Measurements from ENCODE around the gene BAX. TPM values are rescaled to one million over a fixed set of nuclear protein-coding genes. Genes with fewer than 3 reads are reported as not detected.
"Not testable (repeated sequence)": the region's sequence is repeated elsewhere in the genome, so short reads cannot be mapped to it uniquely, and the experiment has no call there.

Gene BAX
- total RNA-seq, 1 donor from 2014 or later = 298 TPM

DNA sequence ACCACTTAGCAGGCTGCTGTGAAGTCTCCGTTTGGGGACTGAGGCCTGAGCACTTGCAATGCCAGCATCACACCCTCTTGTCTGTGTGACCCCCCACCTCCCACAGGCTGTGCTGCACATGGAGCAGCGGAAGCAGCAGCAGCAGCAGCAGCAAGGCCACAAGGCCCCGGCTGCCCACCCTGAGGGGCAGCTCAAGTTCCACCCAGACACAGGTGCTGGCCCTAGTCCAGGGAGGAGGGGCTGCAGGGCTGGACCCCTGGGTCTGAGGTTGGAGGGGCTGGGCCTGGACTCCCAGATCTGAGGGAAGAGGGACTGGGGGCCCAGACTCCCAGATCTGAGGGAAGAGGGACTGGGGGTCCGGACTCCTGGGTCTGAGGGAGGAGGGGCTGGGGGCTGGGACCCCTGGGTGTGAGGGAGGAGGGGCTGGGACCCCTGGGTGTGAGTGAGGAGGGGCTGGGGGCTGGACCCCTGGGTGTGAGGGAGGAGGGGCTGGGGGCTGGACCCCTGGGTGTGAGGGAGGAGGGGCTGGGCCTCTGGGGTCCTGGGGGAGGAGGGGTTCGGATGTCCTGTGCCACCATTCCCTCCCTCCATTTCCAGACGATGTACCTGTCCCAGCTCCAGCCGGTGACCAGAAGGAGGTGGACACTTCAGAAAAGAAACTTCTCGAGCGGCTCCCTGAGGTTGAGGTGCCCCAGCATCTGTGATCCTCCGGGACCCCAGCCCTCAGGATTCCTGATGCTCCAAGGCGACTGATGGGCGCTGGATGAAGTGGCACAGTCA lies 32.8 kb upstream of the BAX start:
- Mint-ChIP-seq H3K27ac (no peak overlapping the region), H3K36me3 (ENCODE audit: low read depth) (peaks cover 25% of the 10 kb centered on the region), H3K4me3 (no peak overlapping the region), H3K27me3 (no peaks in the 10 kb centered on the region), H3K9me3 (no peaks in the 10 kb centered on the region), H3K4me1 (peaks cover 4% of the 10 kb centered on the region)
- intact Hi-C loops (cut with micrococcal nuclease) = no loop called here
- no peak for DNase-seq

DNA sequence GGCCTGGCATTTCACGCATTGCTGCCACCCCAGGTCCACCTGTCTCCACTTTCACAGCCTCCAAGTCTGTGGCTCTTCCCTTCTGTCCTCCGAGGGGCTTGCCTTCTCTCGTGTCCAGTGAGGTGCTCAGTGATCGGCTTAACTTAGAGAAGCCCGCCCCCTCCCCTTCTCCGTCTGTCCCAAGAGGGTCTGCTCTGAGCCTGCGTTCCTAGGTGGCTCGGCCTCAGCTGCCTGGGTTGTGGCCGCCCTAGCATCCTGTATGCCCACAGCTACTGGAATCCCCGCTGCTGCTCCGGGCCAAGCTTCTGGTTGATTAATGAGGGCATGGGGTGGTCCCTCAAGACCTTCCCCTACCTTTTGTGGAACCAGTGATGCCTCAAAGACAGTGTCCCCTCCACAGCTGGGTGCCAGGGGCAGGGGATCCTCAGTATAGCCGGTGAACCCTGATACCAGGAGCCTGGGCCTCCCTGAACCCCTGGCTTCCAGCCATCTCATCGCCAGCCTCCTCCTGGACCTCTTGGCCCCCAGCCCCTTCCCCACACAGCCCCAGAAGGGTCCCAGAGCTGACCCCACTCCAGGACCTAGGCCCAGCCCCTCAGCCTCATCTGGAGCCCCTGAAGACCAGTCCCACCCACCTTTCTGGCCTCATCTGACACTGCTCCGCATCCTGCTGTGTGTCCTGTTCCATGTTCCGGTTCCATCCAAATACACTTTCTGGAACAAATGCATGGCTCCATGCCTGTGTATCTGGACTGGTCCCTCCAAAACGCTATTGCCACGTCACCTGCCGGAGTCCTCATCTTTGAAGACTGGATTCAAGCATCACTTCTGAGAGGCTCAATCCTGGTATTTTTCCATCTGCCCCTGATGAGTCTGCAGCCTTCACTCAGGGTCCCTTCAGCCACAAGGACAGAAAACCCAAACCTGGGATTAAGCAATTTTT lies 31.9 kb upstream of the BAX start:
- no peak for DNase-seq
- peaks cover 23% of the 10 kb centered on the region for H3K36me3 Mint-ChIP-seq (ENCODE audit: low read depth)
- H3K9me3 Mint-ChIP-seq = no peaks in the 10 kb centered on the region
- H3K27ac Mint-ChIP-seq = no peak overlapping the region
- no peaks in the 10 kb centered on the region for H3K27me3 Mint-ChIP-seq
- intact Hi-C loops (cut with micrococcal nuclease) = no loop called here
- H3K4me3 Mint-ChIP-seq = no peak overlapping the region
- H3K4me1 Mint-ChIP-seq = peaks cover 5% of the 10 kb centered on the region

DNA sequence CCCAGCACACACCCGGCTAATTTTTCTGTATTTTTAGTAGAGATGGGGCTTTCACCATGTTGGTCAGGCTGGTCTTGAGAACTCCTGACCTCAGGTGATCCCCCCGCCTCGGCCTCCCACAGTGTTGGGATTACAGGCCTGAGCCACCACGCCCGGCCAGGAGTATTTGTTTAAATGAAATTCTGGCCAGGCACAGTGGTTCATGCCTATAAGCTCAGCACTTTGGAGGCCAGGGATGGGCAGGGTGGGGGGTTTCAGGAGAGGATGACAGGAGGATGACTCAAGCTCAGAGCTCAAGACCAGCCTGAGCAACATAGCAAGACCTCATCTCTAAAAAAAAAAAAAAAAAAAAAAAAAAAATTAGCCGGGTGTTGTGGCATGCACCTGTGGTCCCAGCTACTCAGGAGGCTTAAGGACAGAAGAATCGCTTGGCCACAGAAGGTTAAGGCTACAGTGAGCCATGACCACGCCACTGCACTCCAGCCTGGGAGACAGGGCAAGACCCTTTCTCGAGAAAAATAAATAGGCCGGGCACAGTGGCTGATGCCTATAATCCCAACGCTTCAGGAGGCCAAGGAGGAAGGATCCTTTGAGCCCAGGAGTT lies 29.3 kb upstream of the BAX start:
- intact Hi-C loops (cut with micrococcal nuclease) = no loop called here
- DNase-seq = no peak
- Mint-ChIP-seq H3K9me3 (no peaks in the 10 kb centered on the region), H3K27me3 (no peaks in the 10 kb centered on the region), H3K27ac (no peak overlapping the region), H3K4me1 (peaks cover 5% of the 10 kb centered on the region), H3K4me3 (no peak overlapping the region), H3K36me3 (ENCODE audit: low read depth) (peaks cover 13% of the 10 kb centered on the region)

DNA sequence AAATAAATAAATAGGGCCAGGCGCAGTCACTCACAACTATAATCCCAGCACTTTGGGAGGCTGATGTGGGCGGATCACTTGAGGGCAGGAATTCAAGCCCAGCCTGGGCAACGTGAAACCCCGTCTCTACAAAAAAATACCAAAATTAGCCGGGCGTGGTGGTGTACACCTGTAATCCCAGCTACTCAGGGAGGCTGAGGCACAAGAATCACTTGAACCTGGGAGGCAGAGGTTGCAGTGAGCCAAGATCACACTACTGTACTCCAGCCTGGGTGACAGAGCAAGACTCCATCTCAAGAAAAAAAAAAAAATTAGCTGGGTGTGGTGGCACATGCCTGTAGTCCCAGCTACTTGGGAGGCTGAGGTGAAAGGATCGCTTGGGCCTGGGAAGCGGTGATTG lies 28.8 kb upstream of the BAX start:
- H3K9me3 Mint-ChIP-seq; intact Hi-C loops (cut with micrococcal nuclease); H3K4me1 Mint-ChIP-seq; DNase-seq; H3K27me3 Mint-ChIP-seq; H3K27ac Mint-ChIP-seq; H3K4me3 Mint-ChIP-seq: not testable (repeated sequence)
- peaks cover 13% of the 10 kb centered on the region for H3K36me3 Mint-ChIP-seq (ENCODE audit: low read depth)

DNA sequence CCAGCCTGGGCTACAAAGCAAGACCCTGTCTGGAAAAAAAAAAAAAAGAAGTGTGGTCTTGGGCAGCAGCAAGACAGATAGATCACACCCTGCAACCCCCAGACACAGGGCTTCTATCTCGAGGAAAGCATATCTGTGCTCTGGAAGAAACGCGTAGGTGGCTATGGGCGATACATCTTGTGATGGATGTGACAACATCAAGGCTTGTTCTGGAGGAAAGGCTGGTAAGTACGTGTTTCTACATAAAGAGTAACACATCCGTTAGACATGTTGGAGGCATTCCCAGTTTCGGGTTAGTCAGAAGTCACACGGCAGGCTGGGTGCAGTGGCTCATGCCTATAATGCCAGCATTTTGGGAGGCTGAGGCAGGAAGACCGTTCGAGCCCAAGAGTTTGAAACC lies 27.8 kb upstream of the BAX start:
- peak; percentile 66 for DNase-seq
- H3K27ac Mint-ChIP-seq = peak overlapping the region; percentile 45

DNA sequence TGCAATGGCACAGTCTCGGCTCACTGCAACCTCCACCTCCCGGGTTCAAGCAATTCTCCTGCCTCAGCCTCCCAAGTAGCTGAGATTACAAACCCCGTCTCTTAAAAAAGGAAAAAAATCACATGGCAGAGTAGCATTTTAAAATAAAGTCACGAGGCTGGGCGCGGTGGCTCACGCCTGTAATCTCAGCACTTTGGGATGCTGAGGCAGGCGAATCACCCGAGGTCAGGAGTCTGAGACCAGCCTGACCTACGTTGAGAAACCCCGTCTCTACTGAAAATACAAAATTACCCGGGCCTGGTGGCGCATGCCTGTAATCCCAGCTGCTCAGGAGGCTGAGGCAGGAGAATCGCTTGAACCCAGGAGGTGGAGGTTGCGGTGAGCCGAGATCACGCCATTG lies 27.0 kb upstream of the BAX start:
- H3K36me3 Mint-ChIP-seq (ENCODE audit: low read depth); intact Hi-C loops (cut with micrococcal nuclease); DNase-seq; H3K27ac Mint-ChIP-seq; H3K9me3 Mint-ChIP-seq; H3K4me3 Mint-ChIP-seq; H3K27me3 Mint-ChIP-seq; H3K4me1 Mint-ChIP-seq: not testable (repeated sequence)

More for the DNA sequence above, 27.8 kb upstream of the BAX start:
- Mint-ChIP-seq H3K4me1 (peaks cover 5% of the 10 kb centered on the region), H3K36me3 (ENCODE audit: low read depth) (peaks cover 7% of the 10 kb centered on the region), H3K27me3 (no peaks in the 10 kb centered on the region), H3K4me3 (peak overlapping the region; percentile 35), H3K9me3 (no peaks in the 10 kb centered on the region)
- intact Hi-C loops (cut with micrococcal nuclease) = no loop called here

DNA sequence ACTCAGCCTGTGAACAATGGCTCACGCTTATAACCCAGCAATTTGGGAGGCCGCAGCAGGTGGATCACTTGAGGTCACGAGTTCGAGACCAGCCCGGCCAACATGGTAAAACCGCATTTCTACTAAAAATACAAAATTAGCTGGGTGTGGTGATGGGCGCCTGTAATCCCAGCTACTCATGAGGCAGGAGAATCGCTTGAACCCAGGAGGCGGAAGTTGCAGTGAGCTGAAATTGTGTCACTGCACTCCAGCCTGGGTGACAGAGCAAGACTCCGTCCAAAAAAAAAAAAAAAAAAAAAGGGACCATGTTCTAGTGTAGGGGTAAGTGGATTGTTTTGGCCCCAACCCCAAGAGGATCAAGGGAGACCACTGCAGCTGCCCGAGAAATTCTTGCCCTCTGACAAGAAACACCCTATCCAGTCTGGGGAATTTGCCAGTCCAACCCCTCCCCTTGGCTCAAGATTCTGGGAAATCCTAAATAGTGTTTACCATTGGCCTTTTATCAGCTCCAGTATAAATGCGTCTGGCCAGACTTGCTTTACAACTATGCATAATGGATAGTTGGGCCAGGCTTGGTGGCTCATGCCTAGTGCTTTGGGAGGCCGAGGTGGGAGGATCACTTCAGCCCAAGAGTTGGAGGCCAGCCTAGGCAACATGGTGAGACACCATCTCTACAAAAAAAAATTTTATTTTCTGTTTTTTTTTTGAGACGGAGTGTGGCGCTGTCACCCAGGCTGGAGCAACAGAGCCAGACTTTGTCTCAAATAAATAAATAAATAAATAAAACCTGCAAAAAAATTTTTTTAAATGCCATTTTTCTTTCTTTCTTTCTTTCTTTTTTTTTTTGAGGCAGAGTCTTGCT lies 26.3 kb upstream of the BAX start:
- H3K27me3 Mint-ChIP-seq = peaks cover 3% of the 10 kb centered on the region

DNA sequence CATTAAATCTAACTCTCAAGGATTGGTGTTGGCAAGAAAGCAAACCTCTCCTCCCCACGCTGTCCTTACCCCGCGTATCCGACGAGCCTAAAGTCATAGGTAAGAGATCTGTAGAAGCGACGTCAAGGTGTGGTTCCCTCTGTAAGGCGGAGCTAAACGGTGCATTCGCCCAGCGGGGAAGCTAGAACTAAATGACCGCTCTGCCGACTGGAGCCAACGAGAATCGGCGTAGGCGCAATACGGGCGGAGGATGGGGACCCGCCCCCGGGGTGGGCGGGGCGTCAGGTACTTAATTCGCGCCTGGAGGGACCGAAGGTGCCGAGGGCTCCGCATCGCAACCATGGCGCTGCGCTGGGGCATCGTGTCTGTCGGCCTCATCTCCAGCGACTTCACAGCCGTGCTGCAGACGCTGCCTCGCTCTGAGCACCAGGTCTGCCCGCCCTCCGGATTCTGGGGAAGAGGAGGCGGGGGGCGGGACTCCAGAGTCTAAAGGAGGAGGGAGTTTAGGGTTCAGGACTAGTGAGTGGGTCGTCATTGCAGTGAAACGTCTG lies 21.2 kb upstream of the BAX start, which contains the start of gene DHDH:
Gene DHDH, plus strand, starts transcription at position 318 of the 551 bp plus-strand sequence. Its CDS starts 23 bp downstream, at position 341.
- H3K27ac Mint-ChIP-seq = peak within 1 kb of the TSS; percentile 17
- H3K36me3 Mint-ChIP-seq (ENCODE audit: low read depth) = no peaks in the 10 kb centered on the region
- DNase-seq = peak; percentile 96
- H3K4me3 Mint-ChIP-seq = peak within 1 kb of the TSS; percentile 83
- H3K9me3 Mint-ChIP-seq = no peaks in the 10 kb centered on the region
- H3K27me3 Mint-ChIP-seq = peaks cover 3% of the 10 kb centered on the region
- H3K4me1 Mint-ChIP-seq = peaks cover 12% of the 10 kb centered on the region
- intact Hi-C loops (cut with micrococcal nuclease) = no loop called here

More for the DNA sequence above, 26.3 kb upstream of the BAX start:
- no peaks in the 10 kb centered on the region for H3K36me3 Mint-ChIP-seq (ENCODE audit: low read depth)
- DNase-seq = no peak
- no peaks in the 10 kb centered on the region for H3K9me3 Mint-ChIP-seq
- no peak overlapping the region for H3K27ac Mint-ChIP-seq
- intact Hi-C loops (cut with micrococcal nuclease) = no loop called here
- no peak overlapping the region for H3K4me3 Mint-ChIP-seq
- H3K4me1 Mint-ChIP-seq = peaks cover 8% of the 10 kb centered on the region

DNA sequence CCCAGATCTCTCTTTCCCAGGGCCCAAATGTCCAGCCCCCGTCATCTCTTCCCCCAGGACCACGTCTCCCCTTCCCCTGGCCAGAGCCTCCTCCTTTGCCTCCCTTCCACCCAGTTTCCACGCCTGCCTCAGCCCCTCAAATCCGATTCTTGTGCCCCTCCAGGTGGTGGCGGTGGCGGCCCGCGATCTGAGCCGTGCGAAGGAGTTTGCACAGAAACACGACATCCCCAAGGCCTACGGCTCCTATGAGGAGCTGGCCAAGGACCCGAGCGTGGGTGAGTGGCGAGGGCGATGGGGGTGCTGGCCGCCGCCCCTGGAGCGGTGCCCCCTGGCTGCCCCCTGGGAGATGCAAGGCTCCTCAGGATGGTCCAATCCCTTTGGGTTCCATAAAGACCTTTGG lies 19.8 kb upstream of the BAX start:
- DNase-seq = no peak
- Mint-ChIP-seq H3K4me1 (peaks cover 12% of the 10 kb centered on the region), H3K36me3 (ENCODE audit: low read depth) (no peaks in the 10 kb centered on the region), H3K9me3 (no peaks in the 10 kb centered on the region), H3K27ac (no peak overlapping the region), H3K4me3 (no peak overlapping the region), H3K27me3 (peaks cover 3% of the 10 kb centered on the region)
- intact Hi-C loops (cut with micrococcal nuclease) = no loop called here

DNA sequence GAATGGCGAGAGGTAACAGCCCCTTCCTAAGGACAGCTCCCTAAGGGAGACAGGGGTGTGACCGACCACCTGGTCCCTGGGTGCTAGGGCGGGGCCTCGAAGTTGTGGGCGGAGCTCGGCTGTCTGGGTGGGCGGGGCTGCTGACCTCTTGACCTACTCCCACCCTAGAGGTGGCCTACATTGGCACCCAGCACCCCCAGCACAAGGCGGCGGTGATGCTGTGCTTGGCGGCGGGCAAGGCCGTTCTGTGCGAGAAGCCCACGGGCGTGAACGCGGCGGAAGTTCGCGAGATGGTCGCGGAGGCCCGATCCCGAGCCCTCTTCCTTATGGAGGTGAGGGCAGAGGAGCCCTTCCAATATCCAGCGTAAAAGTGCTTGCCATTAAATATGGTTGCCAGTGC lies 18.8 kb upstream of the BAX start:
- Mint-ChIP-seq H3K9me3 (no peaks in the 10 kb centered on the region), H3K36me3 (ENCODE audit: low read depth) (no peaks in the 10 kb centered on the region), H3K4me1 (peaks cover 12% of the 10 kb centered on the region), H3K27me3 (peaks cover 3% of the 10 kb centered on the region), H3K4me3 (no peak overlapping the region), H3K27ac (no peak overlapping the region)
- DNase-seq = no peak
- intact Hi-C loops (cut with micrococcal nuclease) = no loop called here

DNA sequence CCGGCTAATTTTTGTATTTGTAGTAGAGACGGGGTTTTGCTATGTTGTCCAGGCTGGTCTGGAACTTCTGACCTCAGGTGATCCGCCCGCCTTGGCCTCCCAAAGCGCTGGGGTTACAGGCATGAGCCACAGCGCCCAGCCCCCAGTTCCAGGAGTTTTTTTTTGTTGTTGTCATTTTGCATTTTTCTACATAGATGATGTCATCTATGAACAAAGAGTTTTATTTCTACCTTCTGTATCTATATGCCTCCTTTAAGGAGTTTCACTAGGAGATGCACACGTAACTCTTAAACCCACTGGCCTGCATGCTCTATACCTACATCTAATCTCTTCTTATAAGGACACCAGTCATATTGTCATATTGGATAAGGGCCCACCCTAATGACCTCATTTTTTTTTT lies 16.4 kb upstream of the BAX start:
- Mint-ChIP-seq H3K4me1 (peaks cover 11% of the 10 kb centered on the region), H3K27me3 (peaks cover 2% of the 10 kb centered on the region), H3K36me3 (ENCODE audit: low read depth) (no peaks in the 10 kb centered on the region), H3K4me3 (no peak overlapping the region), H3K27ac (no peak overlapping the region), H3K9me3 (no peaks in the 10 kb centered on the region)
- intact Hi-C loops (cut with micrococcal nuclease) = no loop called here
- no peak for DNase-seq

DNA sequence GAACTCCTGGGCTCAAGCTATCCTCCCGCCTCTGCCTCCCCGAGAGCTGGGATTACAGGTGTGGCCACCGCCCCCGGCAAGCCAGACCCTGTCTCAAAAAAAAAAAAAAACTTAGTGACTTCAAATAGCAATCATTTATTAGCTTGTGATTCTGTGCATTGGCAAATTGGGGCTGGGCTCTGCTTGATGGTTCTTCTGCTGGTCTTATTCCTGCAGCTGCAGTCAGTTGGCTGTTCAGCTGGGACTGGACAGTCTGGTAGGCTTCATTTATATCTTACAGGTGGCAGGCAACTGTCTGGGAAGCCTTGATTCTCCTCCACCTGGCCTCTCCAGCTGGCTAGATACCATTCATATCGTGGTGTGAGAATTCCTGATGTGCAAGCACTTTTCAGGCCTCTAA lies 13.8 kb upstream of the BAX start:
- Mint-ChIP-seq H3K27me3 (no peaks in the 10 kb centered on the region), H3K4me1 (no peaks in the 10 kb centered on the region), H3K4me3 (no peak overlapping the region), H3K36me3 (ENCODE audit: low read depth) (no peaks in the 10 kb centered on the region), H3K9me3 (no peaks in the 10 kb centered on the region), H3K27ac (no peak overlapping the region)
- intact Hi-C loops (cut with micrococcal nuclease) = no loop called here
- no peak for DNase-seq

DNA sequence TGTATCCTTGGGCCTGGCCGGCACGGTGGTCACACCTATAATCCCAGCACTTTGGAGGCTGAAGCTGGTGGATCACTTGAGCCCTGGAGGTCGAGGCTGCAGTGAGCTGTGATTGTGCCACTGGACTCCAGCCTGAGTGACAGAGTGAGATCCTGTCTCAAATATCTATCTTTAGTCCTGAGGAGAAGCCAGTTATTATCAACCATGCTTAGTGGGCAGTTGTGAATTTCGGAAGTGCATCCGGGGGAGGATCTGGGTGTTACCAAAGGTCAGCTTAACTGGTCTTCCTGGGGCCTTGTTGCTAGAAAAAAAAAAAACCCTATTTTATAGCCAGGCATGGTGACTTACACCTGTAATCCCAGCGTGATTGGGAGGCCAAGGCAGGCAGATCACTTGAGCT lies 11.6 kb upstream of the BAX start:
- Mint-ChIP-seq H3K27ac (no peak overlapping the region), H3K27me3 (no peaks in the 10 kb centered on the region), H3K9me3 (peaks cover 3% of the 10 kb centered on the region), H3K36me3 (ENCODE audit: low read depth) (no peaks in the 10 kb centered on the region), H3K4me3 (no peak overlapping the region), H3K4me1 (no peaks in the 10 kb centered on the region)
- no peak for DNase-seq
- intact Hi-C loops (cut with micrococcal nuclease) = no loop called here
